SK-N-MC (cell line): ENCODE data around the gene CPM.

Source experiments
- EZH2 ChIP-seq: fragments of 200-600 bp; sonication (generic); IDR thresholded peaks from one replicate; pipeline ENCODE4 v1.6.1; 2017; ENCODE audit warnings: antibody characterized with exemption
- POLR2AphosphoS5 ChIP-seq: IDR thresholded peaks from 2 replicates; pipeline ENCODE4 v1.6.1; 2012; ENCODE audit warnings: mild to moderate bottlenecking, low read depth, low read length, borderline replicate concordance

DNA sequence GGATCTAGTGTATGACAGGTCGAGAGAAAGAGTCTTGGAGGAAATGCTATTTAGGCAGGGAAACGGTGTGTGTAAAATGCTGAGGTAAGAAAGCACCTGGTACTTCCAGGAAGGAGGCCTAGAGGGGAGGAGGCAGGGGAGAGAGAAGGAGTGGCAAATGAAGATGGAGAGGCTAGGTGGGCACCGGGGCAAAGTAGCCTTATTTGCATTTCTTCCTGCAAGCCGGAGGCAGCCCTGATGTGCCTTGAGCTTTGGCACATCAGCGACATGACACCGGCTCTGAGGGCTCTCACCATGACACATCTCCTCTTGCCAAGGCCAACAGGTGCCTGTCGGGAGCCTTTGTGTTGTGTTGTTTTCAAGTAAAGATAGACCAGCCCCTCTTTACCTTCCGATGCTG lies 61.6 kb downstream of the CPM start:
- no peak for TF ChIP-seq EZH2
- TF ChIP-seq POLR2AphosphoS5: no peak
